Nephron (organoid): Measurements from ENCODE around the gene KCTD17.

Experiments
- H3K27ac Mint-ChIP-seq, 3 experiments: 2 replicates each; pipeline ENCODE4 v1.8.0; 2020; ENCODE audit warnings: mixed read lengths in 3 of 3, mild to moderate bottlenecking in 2 of 3, moderate library complexity in 1 of 3
- H3K27me3 Mint-ChIP-seq: 2 replicates; pipeline ENCODE4 v1.8.0; 2021; ENCODE audit warnings: low read depth, mild to moderate bottlenecking, moderate library complexity, mixed read lengths
- H3K36me3 Mint-ChIP-seq: 2 replicates; pipeline ENCODE4 v1.8.0; 2020; ENCODE audit warnings: low read depth, mixed read lengths
- H3K4me1 Mint-ChIP-seq: 2 replicates; pipeline ENCODE4 v1.8.0; 2020; ENCODE audit warnings: mixed read lengths
- H3K4me3 Mint-ChIP-seq, 3 experiments: 2 replicates each; pipeline ENCODE4 v1.8.0; 2020; ENCODE audit warnings: mild to moderate bottlenecking in 3 of 3, mixed read lengths in 3 of 3, moderate library complexity in 2 of 3
- H3K9me3 Mint-ChIP-seq: 2 replicates; pipeline ENCODE4 v1.8.0; 2020; ENCODE audit warnings: mixed read lengths
- CTCF ChIP-seq, 3 experiments: fragments of 200-600 bp; sonication (generic); IDR thresholded peaks; one replicate each; pipeline ENCODE4 v1.5.0; 2021; ENCODE audit warnings: antibody characterized with exemption in 3 of 3; ENCODE audit not compliant: unreplicated experiment in 3 of 3

The KCTD17 gene

DNA sequence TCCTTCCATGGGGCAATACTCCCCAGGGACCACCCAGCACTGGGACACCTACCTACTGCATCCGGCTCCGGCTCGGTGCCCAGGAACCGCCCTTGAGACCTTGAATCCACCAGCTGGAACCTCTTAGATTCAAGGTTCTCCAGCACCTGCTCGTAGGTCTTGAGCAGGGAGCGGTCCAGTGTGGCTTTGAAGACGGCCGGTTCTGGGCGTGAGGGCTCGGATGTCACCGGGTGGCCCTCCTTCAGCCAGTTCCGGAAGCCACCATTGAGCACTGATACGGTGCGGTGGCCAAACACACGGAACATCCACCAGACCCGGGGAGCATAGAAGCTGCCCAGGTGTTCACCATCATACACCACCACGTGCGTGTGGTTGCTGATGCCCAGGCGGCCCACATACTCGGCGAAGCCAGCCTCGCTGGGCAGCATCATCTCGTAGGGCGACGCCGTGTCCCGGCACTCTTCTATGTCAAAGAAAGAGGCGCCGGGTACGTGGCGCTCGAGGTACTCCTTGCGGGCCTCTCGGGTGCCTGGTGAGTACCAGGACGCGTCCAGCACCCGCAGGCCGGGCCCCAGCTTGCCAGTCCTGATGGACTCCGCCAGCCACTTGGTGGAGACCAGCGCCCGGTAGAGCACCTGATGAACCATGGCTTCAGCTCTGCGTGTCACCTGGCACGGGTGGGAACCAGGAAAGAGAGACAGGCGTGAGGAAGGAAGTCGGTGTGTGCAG is 33.3 kb upstream of the KCTD17 start:
- Mint-ChIP-seq H3K27me3 (no peaks in the 10 kb centered on the region), H3K9me3 (no peaks in the 10 kb centered on the region), H3K36me3 (no peaks in the 10 kb centered on the region), H3K4me1 (peaks cover 20% of the 10 kb centered on the region), H3K4me3 (peak overlapping the region; percentile 94), H3K27ac (peak overlapping the region; percentile 89 to 97 (median 94))
- TF ChIP-seq CTCF (IDR thresholded peaks at IDR 0.05; ENCODE audit: unreplicated experiment in 3 of 3), result no peak

DNA sequence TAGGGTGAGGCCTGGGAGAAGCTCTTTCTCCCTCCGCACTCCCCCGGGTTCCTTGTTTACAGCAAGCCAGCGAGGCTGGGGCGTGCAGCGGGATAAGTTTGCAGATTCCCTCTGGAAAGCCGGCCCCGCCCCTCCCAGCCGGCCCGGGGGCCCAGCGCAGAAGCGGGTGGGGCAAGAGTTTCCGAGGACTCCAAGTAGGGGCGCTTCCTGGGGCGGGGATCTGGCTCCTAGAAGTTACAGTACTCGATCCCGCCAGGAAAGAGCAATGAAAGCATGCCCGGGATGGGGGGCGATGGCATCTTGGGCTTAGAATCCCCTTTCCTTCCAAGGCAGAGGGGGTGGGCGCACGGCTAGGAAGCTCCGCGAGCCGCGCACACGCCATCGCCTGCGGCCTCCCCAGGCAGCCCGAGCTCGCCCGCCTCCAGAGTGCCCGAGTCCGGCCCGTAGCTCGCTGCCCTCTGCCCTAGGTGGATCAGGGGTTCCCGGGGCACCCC is 32.7 kb upstream of the KCTD17 start:
- Mint-ChIP-seq H3K36me3 (peaks cover 4% of the 10 kb centered on the region), H3K4me1 (peaks cover 20% of the 10 kb centered on the region), H3K27ac (peak overlapping the region; percentile 84 to 97 (median 94)), H3K4me3 (peak overlapping the region; percentile 94), H3K27me3 (no peaks in the 10 kb centered on the region), H3K9me3 (no peaks in the 10 kb centered on the region)
- no peak for TF ChIP-seq CTCF (IDR thresholded peaks at IDR 0.05; ENCODE audit: unreplicated experiment in 3 of 3)

DNA sequence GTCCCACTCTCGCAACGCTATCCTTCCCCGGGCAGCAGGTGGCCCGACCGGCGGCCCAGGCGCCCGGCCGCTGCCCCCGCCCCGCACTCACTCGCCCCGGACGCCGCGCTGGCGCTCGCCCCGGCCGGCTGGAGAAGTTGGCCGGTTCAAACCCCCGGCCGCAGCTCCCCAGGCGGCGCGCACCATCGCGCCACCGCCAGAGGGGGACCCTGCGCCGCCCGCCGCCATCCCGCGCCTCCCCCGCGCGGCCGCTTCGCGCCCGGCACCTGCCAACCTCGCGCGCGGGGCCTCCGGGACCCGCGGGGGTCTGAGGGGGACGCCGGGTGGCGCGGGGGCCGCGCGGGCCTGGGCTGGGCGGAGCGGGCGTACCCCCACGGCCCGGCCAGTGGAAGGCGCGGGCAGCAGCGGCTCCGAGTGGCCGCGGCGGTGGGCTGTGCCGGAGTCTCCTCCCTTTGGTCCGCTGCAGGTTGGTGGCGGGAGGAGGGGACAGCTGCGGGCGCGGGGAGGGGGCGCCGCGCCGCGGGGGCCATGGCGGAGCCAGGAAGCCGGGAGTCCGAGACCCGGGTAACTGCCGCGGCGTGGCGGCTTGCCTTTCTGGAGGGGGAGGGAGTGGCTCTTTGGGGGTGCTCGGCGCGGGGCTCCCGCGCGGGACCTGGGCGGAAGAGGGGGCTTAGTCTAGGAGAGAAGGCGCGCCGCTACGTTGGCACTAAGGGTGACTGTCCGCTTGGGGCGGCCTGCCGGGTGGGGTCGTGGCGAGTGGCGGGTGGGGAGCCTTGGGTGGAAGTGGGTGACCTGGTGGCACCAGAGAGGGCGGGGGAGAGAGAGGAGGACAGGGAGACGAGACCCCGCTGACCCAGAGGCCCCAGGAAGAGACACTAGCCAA is 32.0 kb upstream of the KCTD17 start, which contains the start of the genes MPST and TST:
Gene MPST (plus strand): TSS at position 434 of the 883 bp plus-strand sequence. CDS start 95 bp downstream, at position 529.
Gene TST (minus strand): TSS at position 139 of the 883 bp plus-strand sequence. CDS start 715 bp downstream, outside the sequence.
- no peaks in the 10 kb centered on the region for H3K27me3 Mint-ChIP-seq
- H3K36me3 Mint-ChIP-seq, result peaks cover 4% of the 10 kb centered on the region
- peak within 1 kb of the TSS; percentile 91 to 99 (median 97) for H3K27ac Mint-ChIP-seq
- H3K4me1 Mint-ChIP-seq, result peaks cover 20% of the 10 kb centered on the region
- peak within 1 kb of the TSS; percentile 94 to 96 (median 95) for H3K4me3 Mint-ChIP-seq
- TF ChIP-seq CTCF (IDR thresholded peaks at IDR 0.05; ENCODE audit: unreplicated experiment in 3 of 3), result peak in 1 of 3 experiments; percentile 7
- no peaks in the 10 kb centered on the region for H3K9me3 Mint-ChIP-seq

- H3K27me3 Mint-ChIP-seq, result no peaks in the 10 kb centered on the region
- peak overlapping the region; percentile 91 to 99 (median 97) for H3K27ac Mint-ChIP-seq
- H3K36me3 Mint-ChIP-seq, result peaks cover 9% of the 10 kb centered on the region
- TF ChIP-seq CTCF (IDR thresholded peaks at IDR 0.05; ENCODE audit: unreplicated experiment in 3 of 3), result peak in 2 of 3 experiments; percentile 3 to 8
- H3K4me3 Mint-ChIP-seq, result peak overlapping the region; percentile 93 to 96 (median 95)
- H3K9me3 Mint-ChIP-seq, result no peaks in the 10 kb centered on the region
- H3K4me1 Mint-ChIP-seq, result peaks cover 18% of the 10 kb centered on the region
Measured at GRCh38 chr22:37020192-37020479, 31.4 kb upstream of the KCTD17 start.

DNA sequence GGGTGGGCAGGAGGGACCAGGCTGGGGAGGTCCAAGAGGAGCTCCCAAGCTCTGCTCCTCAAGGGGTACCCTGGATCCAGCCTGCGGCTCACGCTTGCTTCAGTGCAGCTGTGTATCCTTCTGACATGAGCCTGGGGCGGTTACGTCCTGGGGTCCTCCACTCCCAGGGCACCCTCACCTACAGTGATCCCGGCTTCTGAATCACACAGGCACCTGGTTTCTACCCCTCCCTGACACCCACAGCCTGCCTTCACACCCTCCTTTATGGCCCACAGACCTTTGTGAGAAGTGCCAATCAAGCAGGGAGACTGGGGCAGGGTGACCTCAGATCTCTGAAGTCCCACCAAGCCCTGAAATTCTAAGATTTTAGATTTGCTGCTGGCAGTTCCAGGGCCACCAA is 30.5 kb upstream of the KCTD17 start:
- TF ChIP-seq CTCF (IDR thresholded peaks at IDR 0.05; ENCODE audit: unreplicated experiment in 3 of 3), result no peak
- Mint-ChIP-seq H3K36me3 (peaks cover 17% of the 10 kb centered on the region), H3K4me1 (peaks cover 14% of the 10 kb centered on the region), H3K27ac (no peak overlapping the region), H3K9me3 (no peaks in the 10 kb centered on the region), H3K27me3 (no peaks in the 10 kb centered on the region), H3K4me3 (peak overlapping the region; percentile 30 to 95 (median 93))
